Measurements from ENCODE around the gene SHISA7.

DNA sequence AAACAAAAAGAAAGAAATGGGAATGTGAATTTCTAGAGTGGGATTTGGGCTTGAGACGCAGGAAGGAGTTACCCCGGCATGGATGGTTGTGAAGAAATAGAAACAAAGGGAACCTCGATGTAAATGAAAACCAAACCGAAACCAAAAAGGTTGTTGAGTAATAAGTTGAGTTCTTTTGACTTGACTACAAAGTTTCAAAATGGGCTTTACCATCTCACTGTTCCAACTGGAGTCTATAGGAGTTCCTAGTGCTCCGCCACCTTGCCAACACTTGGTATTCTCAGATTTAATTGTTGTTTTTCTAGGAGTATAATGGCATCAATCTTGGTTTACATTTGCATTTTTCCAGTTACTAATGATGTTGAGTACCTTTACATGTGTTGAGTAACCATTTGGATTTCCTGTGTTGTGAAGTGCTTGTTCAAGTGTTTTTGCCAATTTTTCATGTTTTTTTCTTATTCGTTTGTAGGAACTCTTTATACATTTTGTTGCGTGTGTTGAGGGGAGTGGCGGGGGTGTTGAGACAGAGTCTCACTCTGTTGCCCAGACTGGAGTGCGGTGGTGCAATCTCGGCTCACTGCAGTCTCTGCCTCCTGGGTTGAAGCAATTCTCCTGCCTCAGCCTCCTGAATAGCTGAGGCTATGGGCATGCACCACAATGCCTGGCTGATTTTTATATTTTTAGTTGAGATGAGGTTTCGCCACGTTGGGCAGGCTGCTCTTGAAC, 44.7 kb downstream of the SHISA7 start:
- TF ChIP-seq, protein P1, sequence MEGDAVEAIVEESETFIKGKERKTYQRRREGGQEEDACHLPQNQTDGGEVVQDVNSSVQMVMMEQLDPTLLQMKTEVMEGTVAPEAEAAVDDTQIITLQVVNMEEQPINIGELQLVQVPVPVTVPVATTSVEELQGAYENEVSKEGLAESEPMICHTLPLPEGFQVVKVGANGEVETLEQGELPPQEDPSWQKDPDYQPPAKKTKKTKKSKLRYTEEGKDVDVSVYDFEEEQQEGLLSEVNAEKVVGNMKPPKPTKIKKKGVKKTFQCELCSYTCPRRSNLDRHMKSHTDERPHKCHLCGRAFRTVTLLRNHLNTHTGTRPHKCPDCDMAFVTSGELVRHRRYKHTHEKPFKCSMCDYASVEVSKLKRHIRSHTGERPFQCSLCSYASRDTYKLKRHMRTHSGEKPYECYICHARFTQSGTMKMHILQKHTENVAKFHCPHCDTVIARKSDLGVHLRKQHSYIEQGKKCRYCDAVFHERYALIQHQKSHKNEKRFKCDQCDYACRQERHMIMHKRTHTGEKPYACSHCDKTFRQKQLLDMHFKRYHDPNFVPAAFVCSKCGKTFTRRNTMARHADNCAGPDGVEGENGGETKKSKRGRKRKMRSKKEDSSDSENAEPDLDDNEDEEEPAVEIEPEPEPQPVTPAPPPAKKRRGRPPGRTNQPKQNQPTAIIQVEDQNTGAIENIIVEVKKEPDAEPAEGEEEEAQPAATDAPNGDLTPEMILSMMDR (conservative IDR thresholded peaks at IDR 0.05; ENCODE audit: low read length) = no peak
- no peak for TF ChIP-seq EZH2phosphoT487 (IDR thresholded peaks at IDR 0.05; ENCODE audit: borderline replicate concordance, low read depth, low read length)
